ENCODE data around the gene HTATIP2. TPM values are rescaled to one million over a fixed set of nuclear protein-coding genes. Genes with fewer than 3 reads are reported as not detected.
A peak's percentile ranks its signal among the peaks of the same experiment; 100 is the strongest.

The HTATIP2 gene
- total and polyA plus RNA-seq, 9 of the 15 experiments (the other 6 are each of a cell fraction or from before 2014, with no cell fraction given) = 48.3 to 90.9 (median 64.4) TPM

DNA sequence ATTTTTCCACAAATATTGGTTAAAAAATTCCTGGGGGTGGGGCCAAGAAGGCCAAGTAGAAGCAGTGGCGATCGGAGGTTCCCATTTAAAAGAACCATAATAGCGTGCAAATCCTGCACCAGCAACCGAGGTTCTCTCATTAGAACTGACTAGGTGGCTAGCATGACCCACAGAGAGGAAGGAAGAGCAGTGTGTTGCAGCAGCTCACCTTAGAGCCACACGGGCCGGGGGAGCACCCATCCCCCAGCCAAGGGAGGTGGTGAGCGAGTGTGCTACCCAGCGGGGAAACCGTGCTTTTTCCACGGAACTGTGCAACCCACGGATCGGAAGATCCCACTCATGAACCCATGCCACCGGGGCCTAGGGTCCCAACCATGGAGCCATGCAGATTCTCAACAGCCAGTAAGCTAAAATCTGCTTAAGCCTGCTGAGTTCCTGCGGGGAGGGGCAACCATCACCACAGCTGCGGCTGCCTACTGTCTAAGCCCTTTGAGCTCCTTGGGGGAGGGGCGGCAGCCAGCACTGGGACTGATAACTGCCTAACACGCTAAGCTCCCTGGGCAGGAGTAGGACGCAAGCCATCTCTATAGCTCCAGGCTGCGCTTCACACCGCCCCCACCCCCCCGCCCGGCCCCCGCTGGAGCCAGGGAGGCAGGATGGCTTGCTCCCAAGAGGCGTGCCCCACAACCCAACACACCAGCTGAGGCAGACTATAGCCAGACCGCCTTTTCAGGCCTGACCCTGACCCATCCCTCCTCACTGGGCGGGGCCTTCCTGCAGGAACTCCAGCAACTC is 21.0 kb upstream of the HTATIP2 start:
- Histone ChIP-seq H3K4me3 (no peak overlapping the region), H4K20me1 (replicated peaks; ENCODE audit: control insufficient read depth, insufficient read depth, low read length) (no peaks in the 10 kb centered on the region), H3K4me2 (ENCODE audit: insufficient read depth, low read length) (peak overlapping the region; percentile 21; the same call in 1 of the 2 replicates), H3K27me3 (ENCODE audit: control insufficient read depth in 2 of 2, insufficient read depth in 2 of 2, low read length in 2 of 2) (peaks cover 3 to 22% of the 10 kb centered on the region in 2 experiments; a peak in 4 of 5 replicates), H2AFZ (ENCODE audit: low read depth, low read length) (no peak overlapping the region), H3K9me3 (replicated peaks; ENCODE audit: control insufficient read depth, insufficient read depth, low read depth, low read length) (no peaks in the 10 kb centered on the region), H3K9me1 (ENCODE audit: control insufficient read depth, insufficient read depth, low read length) (no peaks in the 10 kb centered on the region), H3K9ac (ENCODE audit: insufficient read depth in 1 of 2, low read depth in 2 of 2, low read length in 2 of 2) (no peak overlapping the region), H3K4me1 (replicated peaks in 1 of 2; ENCODE audit: control insufficient read depth in 2 of 2, insufficient read depth in 2 of 2, low read length in 2 of 2) (peaks cover 0 to 6% of the 10 kb centered on the region in 2 experiments; a peak in 2 of 5 replicates), H3K27ac (ENCODE audit: extremely low read depth, low read depth, low read length) (no peak overlapping the region), H3K79me2 (ENCODE audit: control insufficient read depth, insufficient read depth, low read length) (no peaks in the 10 kb centered on the region), H3K36me3 (ENCODE audit: control insufficient read depth, insufficient read depth, low read length) (no peaks in the 10 kb centered on the region)
- ChIA-PET POLR2A (interaction anchor here (0.6 to 1.3 kb wide), 2 partner anchors 15 kb away, joined by 3 to 7 read pairs; no protein-coding TSS in a partner anchor), CTCF (ENCODE audit: low intra/inter-chr PET ratio) (no interaction called here)
- in situ Hi-C loops (cut with MboI) = no loop called here
- FAIRE-seq = no peak
- peak; percentile 82 for ATAC-seq
- DNase-seq (ENCODE audit: extremely low read depth in 1 of 4, low spot score in 3 of 4) = peak in 1 of 4 experiments; percentile 71
- TF ChIP-seq VEZF1 (CRISPR knock-in tag; IDR thresholded peaks at IDR 0.05) = peak; percentile 33; the same call in 1 of the 2 replicates
- no peak for TF ChIP-seq ZNF780A (CRISPR knock-in tag; IDR thresholded peaks at IDR 0.05)
- intact Hi-C loops (cut with micrococcal nuclease) = no loop called here
- no TSS peak for BruUV-seq (replicated peaks)
- WGBS (ENCODE audit: insufficient coverage, low coverage, missing lambda C conversion rate) = 3% methylated on average over 17 of the region's 26 CpGs

All from K562 (cell line).